COR-L47 (cell line): ENCODE results near the gene PHAX.
"Not testable (repeated sequence)": the region's sequence is repeated elsewhere in the genome, so short reads cannot be mapped to it uniquely, and the experiment has no call there.

Experiments used
- DNase-seq: peaks from one replicate; lab custom pipeline; 2025; lab: John Stamatoyannopoulos, UW

The PHAX gene

GRCh38 chr5:126605525-126605924 lies 4.8 kb downstream of the PHAX start:
- no peak for DNase-seq

GRCh38 chr5:126610160-126610559 lies 9.4 kb downstream of the PHAX start:
- DNase-seq = no peak

- no peak for DNase-seq
Observed at GRCh38 chr5:126610616-126611015, 9.9 kb downstream of the PHAX start.

- no peak for DNase-seq
Observed at GRCh38 chr5:126613941-126614592, 13.3 kb downstream of the PHAX start.

GRCh38 chr5:126615286-126615685 lies 14.5 kb downstream of the PHAX start:
- no peak for DNase-seq

GRCh38 chr5:126617603-126618002 lies 16.9 kb downstream of the PHAX start:
- DNase-seq = not testable (repeated sequence)

GRCh38 chr5:126619781-126620180 lies 19.0 kb downstream of the PHAX start:
- no peak for DNase-seq

GRCh38 chr5:126624534-126624933 lies 23.8 kb downstream of the PHAX start:
- DNase-seq = no peak

GRCh38 chr5:126628102-126628501 lies 27.4 kb downstream of the PHAX start:
- no peak for DNase-seq

- DNase-seq = no peak
Observed at GRCh38 chr5:126631920-126632319, 31.2 kb downstream of the PHAX start.

GRCh38 chr5:126633552-126633951 lies 32.8 kb downstream of the PHAX start:
- no peak for DNase-seq

- DNase-seq = no peak
Observed at GRCh38 chr5:126635585-126635984, 34.8 kb downstream of the PHAX start.

- no peak for DNase-seq
Observed at GRCh38 chr5:126636956-126637355, 36.2 kb downstream of the PHAX start.

- no peak for DNase-seq
Observed at GRCh38 chr5:126640866-126641265, 40.1 kb downstream of the PHAX start.

GRCh38 chr5:126641387-126641786 lies 40.6 kb downstream of the PHAX start:
- DNase-seq = no peak

GRCh38 chr5:126645132-126645531 lies 44.4 kb downstream of the PHAX start:
- DNase-seq = no peak

GRCh38 chr5:126647071-126647470 lies 46.3 kb downstream of the PHAX start:
- no peak for DNase-seq

- DNase-seq = no peak
Observed at GRCh38 chr5:126648471-126648870, 47.7 kb downstream of the PHAX start.

GRCh38 chr5:126649057-126649456 lies 48.3 kb downstream of the PHAX start:
- DNase-seq = not testable (repeated sequence)

GRCh38 chr5:126649709-126650108 lies 49.0 kb downstream of the PHAX start:
- DNase-seq = not testable (repeated sequence)

GRCh38 chr5:126650463-126650862 lies 49.7 kb downstream of the PHAX start:
- DNase-seq = no peak

- DNase-seq = no peak
Observed at GRCh38 chr5:126651013-126651577, 50.3 kb downstream of the PHAX start.

GRCh38 chr5:126656401-126657007 lies 55.8 kb downstream of the PHAX start:
- DNase-seq = peak; percentile 9

- no peak for DNase-seq
Observed at GRCh38 chr5:126658561-126658960, 57.8 kb downstream of the PHAX start.
